ENCODE data around the gene KANSL1L. TPM values are rescaled to one million over a fixed set of nuclear protein-coding genes. Genes with fewer than 3 reads are reported as not detected.
"Not testable (repeated sequence)": the region's sequence is repeated elsewhere in the genome, so short reads cannot be mapped to it uniquely, and the experiment has no call there.

KANSL1L gene
- total and polyA plus RNA-seq, 7 donors, result 2.8 to 49.0 (median 32.6) TPM

GRCh38 chr2:210188755-210189154 lies 17.5 kb upstream of the KANSL1L start:
- no peak for DNase-seq
- TF ChIP-seq EP300 (IDR thresholded peaks at IDR 0.05), result no peak
- no peak for TF ChIP-seq POLR2A (IDR thresholded peaks at IDR 0.05)
- no peak for TF ChIP-seq POLR2AphosphoS5 (IDR thresholded peaks at IDR 0.05)
- no peak for TF ChIP-seq CTCF (IDR thresholded peaks at IDR 0.05)
- WGBS, 2 donors, result 56 to 77% methylated on average over 2 of the region's 2 CpGs
- intact Hi-C loops (cut with DNase I), result no loop called here
- H3K27ac ChIP-seq, result no peak overlapping the region
- peaks cover 0 to 9% (median 3%) of the 10 kb centered on the region in 4 donors for H3K9me3 ChIP-seq
- H3K27me3 ChIP-seq, result no peaks in the 10 kb centered on the region
- no peaks in the 10 kb centered on the region for H3K36me3 ChIP-seq
- no peak overlapping the region for H3K4me3 ChIP-seq
- H3K4me1 ChIP-seq, result no peaks in the 10 kb centered on the region

GRCh38 chr2:210188190-210188589 lies 17.0 kb upstream of the KANSL1L start:
- H3K27me3 ChIP-seq, result no peaks in the 10 kb centered on the region
- H3K4me3 ChIP-seq, result no peak overlapping the region
- no peak for DNase-seq
- WGBS, 2 donors, result 76 to 82% methylated on average over 3 of the region's 3 CpGs
- H3K27ac ChIP-seq, result no peak overlapping the region
- no peak for TF ChIP-seq CTCF (IDR thresholded peaks at IDR 0.05)
- no peak for TF ChIP-seq EP300 (IDR thresholded peaks at IDR 0.05)
- TF ChIP-seq POLR2A (IDR thresholded peaks at IDR 0.05), result no peak
- no peak for TF ChIP-seq POLR2AphosphoS5 (IDR thresholded peaks at IDR 0.05)
- H3K9me3 ChIP-seq, result peaks cover 0 to 9% (median 3%) of the 10 kb centered on the region in 4 donors
- H3K36me3 ChIP-seq, result no peaks in the 10 kb centered on the region
- intact Hi-C loops (cut with DNase I), result no loop called here
- no peaks in the 10 kb centered on the region for H3K4me1 ChIP-seq

- intact Hi-C loops (cut with DNase I); H3K36me3 ChIP-seq; H3K4me1 ChIP-seq; H3K27me3 ChIP-seq; H3K9me3 ChIP-seq; H3K27ac ChIP-seq; DNase-seq; H3K4me3 ChIP-seq: not testable (repeated sequence)
- 77 to 90% methylated on average over 1 of the region's 1 CpG for WGBS, 2 donors
Observed at GRCh38 chr2:210183936-210184335, 12.7 kb upstream of the KANSL1L start.

GRCh38 chr2:210181606-210182088 lies 10.4 kb upstream of the KANSL1L start:
- H3K36me3 ChIP-seq; H3K4me1 ChIP-seq; intact Hi-C loops (cut with DNase I); H3K27ac ChIP-seq; H3K9me3 ChIP-seq; H3K4me3 ChIP-seq; H3K27me3 ChIP-seq: not testable (repeated sequence)
- DNase-seq, result peak; percentile 54
- WGBS, 2 donors, result 52 to 69% methylated on average over 12 of the region's 12 CpGs

- H3K27ac ChIP-seq; H3K4me3 ChIP-seq; intact Hi-C loops (cut with DNase I); H3K9me3 ChIP-seq; H3K4me1 ChIP-seq; H3K36me3 ChIP-seq; DNase-seq; H3K27me3 ChIP-seq: not testable (repeated sequence)
- 59 to 60% methylated on average over 3 of the region's 3 CpGs for WGBS, 2 donors
Observed at GRCh38 chr2:210181033-210181605, 9.9 kb upstream of the KANSL1L start.

GRCh38 chr2:210180477-210180876 lies 9.3 kb upstream of the KANSL1L start:
- no peaks in the 10 kb centered on the region for H3K4me1 ChIP-seq
- no peaks in the 10 kb centered on the region for H3K36me3 ChIP-seq
- peaks cover 0 to 6% (median 2%) of the 10 kb centered on the region in 4 donors for H3K9me3 ChIP-seq
- no peak for DNase-seq
- WGBS, 2 donors, result 98 to 100% methylated on average over 1 of the region's 1 CpG
- intact Hi-C loops (cut with DNase I), result no loop called here
- H3K4me3 ChIP-seq, result no peak overlapping the region
- no peak overlapping the region for H3K27ac ChIP-seq
- no peak for TF ChIP-seq POLR2AphosphoS5 (IDR thresholded peaks at IDR 0.05)
- no peak for TF ChIP-seq CTCF (IDR thresholded peaks at IDR 0.05)
- TF ChIP-seq POLR2A (IDR thresholded peaks at IDR 0.05), result no peak
- TF ChIP-seq EP300 (IDR thresholded peaks at IDR 0.05), result no peak
- H3K27me3 ChIP-seq, result no peaks in the 10 kb centered on the region

All from sigmoid colon (tissue), 7 donors.